Endothelial cell of umbilical vein (primary cell): ENCODE measurements around the gene TBL1Y. TPM values are rescaled to one million over a fixed set of nuclear protein-coding genes. Genes with fewer than 3 reads are reported as not detected.

Experiments
- BruUV-seq: library from RNA; stranded (reverse); fragments of 400-500 nt; replicated peaks from 2 replicates; lab custom pipeline; 2021; lab: Mats Ljungman, UMichigan
- CTCF ChIA-PET: fragments of 300-600, 350-600 bp; sonication (Branson Sonifier 250); formaldehyde crosslinking; loops from one replicate; lab custom pipeline; 2021; ENCODE audit warnings: antibody characterized with exemption, inconsistent platforms; lab: Charles Lee
- POLR2A ChIA-PET: fragments of 300-600, 350-600 bp; sonication (Branson Sonifier 250); formaldehyde crosslinking; loops from one replicate; lab custom pipeline; 2021; ENCODE audit warnings: antibody characterized with exemption, inconsistent platforms; lab: Charles Lee
- DNase-seq: peaks from one replicate; pipeline ENCODE4 v3.0.0-alpha.2; 2011; ENCODE audit warnings: low read depth, low spot score
- FAIRE-seq: peaks from 2 replicates; lab custom pipeline; 2011; peaks lifted over from hg19 to GRCh38; lab: Jason Lieb, UNC
- H2AFZ ChIP-seq: 2 replicates; pipeline ENCODE4 v1.6.0; 2012; ENCODE audit warnings: low read depth, low read length, control low read depth, inconsistent platforms
- H3K27ac ChIP-seq: 2 replicates; pipeline ENCODE4 v1.5.1; 2011; ENCODE audit warnings: low read depth, mild to moderate bottlenecking, control low read depth, low read length, moderate library complexity; ENCODE audit not compliant: insufficient read depth
- H3K27me3 ChIP-seq, 2 experiments: 2 replicates each; pipeline versions ENCODE4 v1.6.0 to v1.6.1; 2011; ENCODE audit warnings: low read length in 2 of 2, mixed read lengths in 1 of 2; ENCODE audit not compliant: control insufficient read depth in 2 of 2, insufficient read depth in 2 of 2
- H3K36me3 ChIP-seq, 2 experiments: 2 replicates in 1 of 2; 3 replicates in 1 of 2; pipeline ENCODE4 v1.5.1; 2011; ENCODE audit warnings: low read length in 2 of 2, mild to moderate bottlenecking in 1 of 2, moderate library complexity in 1 of 2; ENCODE audit not compliant: control insufficient read depth in 2 of 2, insufficient read depth in 2 of 2; ENCODE audit errors: extremely low read depth in 1 of 2
- H3K4me1 ChIP-seq: 3 replicates; pipeline ENCODE4 v1.5.1; 2011; ENCODE audit warnings: mild to moderate bottlenecking, low read length; ENCODE audit not compliant: control insufficient read depth, insufficient read depth; ENCODE audit errors: extremely low read depth
- H3K4me2 ChIP-seq: 2 replicates; pipeline ENCODE4 v1.6.1; 2011; ENCODE audit warnings: low read length, control low read depth, mixed read lengths; ENCODE audit not compliant: insufficient read depth
- H3K4me3 ChIP-seq, 3 experiments: fragments of 200-600 bp in 1 of 3; sonication (generic), shearing (Covaris generic) in 1 of 3; replicated peaks in 1 of 3; 2 replicates each; pipeline ENCODE4 v1.5.1; 2011 to 2016; ENCODE audit warnings: control low read depth in 3 of 3, low read length in 3 of 3, mild to moderate bottlenecking in 2 of 3, inconsistent platforms in 1 of 3, low read depth in 1 of 3, moderate library complexity in 1 of 3; ENCODE audit not compliant: insufficient read depth in 1 of 3
- H3K79me2 ChIP-seq: 2 replicates; pipeline ENCODE4 v1.6.0; 2012; ENCODE audit warnings: low read length, inconsistent platforms; ENCODE audit not compliant: control insufficient read depth, insufficient read depth
- H3K9ac ChIP-seq: replicated peaks from 2 replicates; pipeline ENCODE3; 2011; ENCODE audit warnings: low read length, control low read depth; ENCODE audit not compliant: insufficient read depth; ENCODE audit errors: extremely low read depth
- H3K9me1 ChIP-seq: replicated peaks from 3 replicates; pipeline ENCODE4 v1.6.0; 2011; ENCODE audit warnings: mild to moderate bottlenecking, low read length; ENCODE audit not compliant: control insufficient read depth, insufficient read depth; ENCODE audit errors: extremely low read depth
- H3K9me3 ChIP-seq: replicated peaks from 2 replicates; pipeline ENCODE4 v1.5.1; 2012; ENCODE audit warnings: low read length, inconsistent platforms; ENCODE audit not compliant: control insufficient read depth, insufficient read depth
- H4K20me1 ChIP-seq: replicated peaks from 2 replicates; pipeline ENCODE3; 2011; ENCODE audit warnings: mild to moderate bottlenecking, low read length; ENCODE audit not compliant: control insufficient read depth, insufficient read depth; ENCODE audit errors: extremely low read depth
- EZH2 ChIP-seq: IDR thresholded peaks from 2 replicates; pipeline ENCODE4 v1.6.1; 2012; ENCODE audit warnings: borderline replicate concordance, low read depth, mild to moderate bottlenecking, moderate library complexity, low read length, inconsistent platforms; ENCODE audit not compliant: severe bottlenecking
- FOS ChIP-seq: IDR thresholded peaks from 2 replicates; pipeline ENCODE4 v1.6.1; 2011; ENCODE audit warnings: mild to moderate bottlenecking, low read length, moderate library complexity, borderline replicate concordance; ENCODE audit not compliant: insufficient read depth
- GATA2 ChIP-seq: IDR thresholded peaks from 2 replicates; pipeline ENCODE4 v1.7.0; 2011; ENCODE audit warnings: low read depth, mild to moderate bottlenecking, moderate library complexity, mixed read lengths, low read length; ENCODE audit not compliant: insufficient read length, insufficient read depth
- JUN ChIP-seq: IDR thresholded peaks from 2 replicates; pipeline ENCODE4 v1.6.1; 2011; ENCODE audit warnings: borderline replicate concordance, low read depth; ENCODE audit not compliant: insufficient read length, insufficient read depth
- MYC ChIP-seq: IDR thresholded peaks from one replicate; pipeline ENCODE4 v1.6.1; 2011; ENCODE audit warnings: mild to moderate bottlenecking, low read depth, low read length
- POLR2A ChIP-seq: IDR thresholded peaks from 2 replicates; pipeline ENCODE4 v1.6.1; 2012; ENCODE audit warnings: low read depth, mild to moderate bottlenecking, control low read depth, low read length
- POLR2AphosphoS5 ChIP-seq: IDR thresholded peaks from 2 replicates; pipeline ENCODE4 v1.6.1; 2012; ENCODE audit warnings: low read depth, mild to moderate bottlenecking, control low read depth, low read length, moderate library complexity; ENCODE audit not compliant: insufficient read depth
- dilution Hi-C: fragments of 300-500 bp; cut with MboI; formaldehyde crosslinking; loops from one replicate; pipeline ENCODE4 v1.15.0; 2019; ENCODE audit warnings: low sequenced_read_pairs; ENCODE audit not compliant: extremely low pct_ligation_motif_present
- intact Hi-C: fragments of 100-400 bp; cut with micrococcal nuclease; formaldehyde crosslinking; loops from one replicate; pipeline ENCODE4 v1.10.0; 2022
- polyA plus RNA-seq, 4 experiments: library from polyadenylated mRNA; depleted of rRNA in 3 of 4; stranded (reverse) in 3 of 4; unstranded in 1 of 4; fragments of >200 nt; gene quantifications; 2 replicates each; pipeline versions ENCODE4 v1.2.1 to v1.2.3, GENCODE V29; 2011 to 2012; ENCODE audit warnings: missing spikeins in 1 of 4
- total RNA-seq: library from RNA; stranded (reverse); gene quantifications from 2 replicates; pipeline ENCODE4 v1.2.3, GENCODE V29; 2021
- TF ChIP-seq, protein P1 (sequence below): IDR thresholded peaks from 2 replicates; pipeline ENCODE4 v1.6.1; 2011; ENCODE audit not compliant: insufficient read depth, insufficient read length
- TF ChIP-seq, protein P2 (sequence below), 2 donors: IDR thresholded peaks; 1 replicate in 1 of 2; 2 replicates in 1 of 2; pipeline ENCODE4 v1.5.1; 2011; ENCODE audit warnings: low read length in 2 of 2, mild to moderate bottlenecking in 2 of 2, moderate library complexity in 2 of 2, control low read depth in 1 of 2, inconsistent platforms in 1 of 2, low read depth in 1 of 2; ENCODE audit not compliant: insufficient read depth in 1 of 2; ENCODE audit errors: extremely low read depth in 1 of 2

The TBL1Y gene
- total and polyA plus RNA-seq, 2 donors (not counting 3 experiments of a cell fraction or from before 2014, with no cell fraction given): not detected

DNA sequence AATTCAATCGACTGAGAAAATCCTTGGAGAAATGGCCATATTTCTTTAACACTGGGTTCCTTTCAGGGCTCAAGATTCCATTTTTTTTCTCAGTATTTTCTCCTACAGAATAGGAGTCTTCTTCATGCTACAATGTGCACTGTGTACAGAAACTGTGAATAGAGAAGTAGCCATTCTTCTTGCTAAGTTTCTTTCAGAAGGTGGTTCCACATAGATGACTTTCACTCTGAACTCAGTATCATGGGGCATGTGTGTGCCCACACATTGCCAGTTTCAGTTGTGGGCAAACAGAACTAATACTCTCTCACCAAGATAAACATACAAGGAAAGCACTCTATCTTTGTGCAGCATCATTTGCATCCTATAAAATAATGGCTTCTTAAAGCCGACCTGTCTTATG lies 89.4 kb downstream of the TBL1Y start:
- H3K79me2 ChIP-seq: no peaks in the 10 kb centered on the region
- H3K9ac ChIP-seq: no peak overlapping the region
- dilution Hi-C loops: no loop called here
- no peak for FAIRE-seq
- ChIA-PET CTCF (no interaction called here), POLR2A (no interaction called here)
- H3K4me1 ChIP-seq: no peaks in the 10 kb centered on the region
- no peak for DNase-seq
- no peak for TF ChIP-seq EZH2
- TF ChIP-seq, protein P1, sequence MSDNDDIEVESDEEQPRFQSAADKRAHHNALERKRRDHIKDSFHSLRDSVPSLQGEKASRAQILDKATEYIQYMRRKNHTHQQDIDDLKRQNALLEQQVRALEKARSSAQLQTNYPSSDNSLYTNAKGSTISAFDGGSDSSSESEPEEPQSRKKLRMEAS: no peak
- no peak for TF ChIP-seq GATA2
- no peak for TF ChIP-seq MYC
- no peak for TF ChIP-seq JUN
- no peaks in the 10 kb centered on the region for H3K9me3 ChIP-seq
- H3K27me3 ChIP-seq: no peaks in the 10 kb centered on the region
- no peaks in the 10 kb centered on the region for H4K20me1 ChIP-seq
- no TSS peak for BruUV-seq
- no peak overlapping the region for H2AFZ ChIP-seq
- no peaks in the 10 kb centered on the region for H3K36me3 ChIP-seq
- intact Hi-C loops: no loop called here
- H3K4me3 ChIP-seq: no peak overlapping the region
- H3K27ac ChIP-seq: no peak overlapping the region
- H3K9me1 ChIP-seq: no peaks in the 10 kb centered on the region
- no peak overlapping the region for H3K4me2 ChIP-seq

DNA sequence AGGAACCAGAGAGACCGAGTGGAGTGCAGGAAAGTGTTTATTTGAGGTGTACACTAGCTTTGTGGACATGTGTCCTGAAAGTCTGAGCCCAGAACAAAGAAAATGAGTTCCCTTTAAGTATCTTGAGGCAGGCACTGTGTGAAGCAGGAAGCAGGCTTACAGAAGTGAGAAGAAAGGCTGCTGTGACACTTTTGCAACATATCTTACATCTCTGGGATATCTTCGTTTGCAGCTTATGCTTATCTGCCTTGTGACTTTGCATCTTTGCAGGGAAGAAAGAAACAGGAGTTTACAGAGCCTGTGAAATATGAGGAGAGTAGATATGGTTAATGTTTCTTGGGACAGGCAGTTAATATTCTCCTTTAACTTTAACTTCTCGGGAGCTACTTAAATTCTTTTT lies 92.1 kb downstream of the TBL1Y start:
- CTCF ChIA-PET: no interaction called here
- Histone ChIP-seq H3K9me3 (no peaks in the 10 kb centered on the region), H3K4me2 (no peak overlapping the region), H3K9ac (no peak overlapping the region), H3K36me3 (no peaks in the 10 kb centered on the region), H3K27ac (no peak overlapping the region), H3K27me3 (no peaks in the 10 kb centered on the region), H3K4me1 (no peaks in the 10 kb centered on the region), H3K4me3 (no peak overlapping the region), H4K20me1 (no peaks in the 10 kb centered on the region), H3K79me2 (no peaks in the 10 kb centered on the region), H3K9me1 (no peaks in the 10 kb centered on the region), H2AFZ (no peak overlapping the region)
- no peak for TF ChIP-seq POLR2A
- TF ChIP-seq, protein P2, sequence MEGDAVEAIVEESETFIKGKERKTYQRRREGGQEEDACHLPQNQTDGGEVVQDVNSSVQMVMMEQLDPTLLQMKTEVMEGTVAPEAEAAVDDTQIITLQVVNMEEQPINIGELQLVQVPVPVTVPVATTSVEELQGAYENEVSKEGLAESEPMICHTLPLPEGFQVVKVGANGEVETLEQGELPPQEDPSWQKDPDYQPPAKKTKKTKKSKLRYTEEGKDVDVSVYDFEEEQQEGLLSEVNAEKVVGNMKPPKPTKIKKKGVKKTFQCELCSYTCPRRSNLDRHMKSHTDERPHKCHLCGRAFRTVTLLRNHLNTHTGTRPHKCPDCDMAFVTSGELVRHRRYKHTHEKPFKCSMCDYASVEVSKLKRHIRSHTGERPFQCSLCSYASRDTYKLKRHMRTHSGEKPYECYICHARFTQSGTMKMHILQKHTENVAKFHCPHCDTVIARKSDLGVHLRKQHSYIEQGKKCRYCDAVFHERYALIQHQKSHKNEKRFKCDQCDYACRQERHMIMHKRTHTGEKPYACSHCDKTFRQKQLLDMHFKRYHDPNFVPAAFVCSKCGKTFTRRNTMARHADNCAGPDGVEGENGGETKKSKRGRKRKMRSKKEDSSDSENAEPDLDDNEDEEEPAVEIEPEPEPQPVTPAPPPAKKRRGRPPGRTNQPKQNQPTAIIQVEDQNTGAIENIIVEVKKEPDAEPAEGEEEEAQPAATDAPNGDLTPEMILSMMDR (IDR thresholded peaks at IDR 0.05; ENCODE audit: extremely low read depth in 1 of 2, insufficient read depth in 1 of 2, low read depth in 1 of 2, low read length in 2 of 2): no peak
- TF ChIP-seq JUN: no peak
- TF ChIP-seq POLR2AphosphoS5: no peak
- no peak for TF ChIP-seq FOS
- TF ChIP-seq, protein P1: no peak
- TF ChIP-seq GATA2: no peak
- TF ChIP-seq EZH2: no peak
- no peak for TF ChIP-seq MYC
- no TSS peak for BruUV-seq
- FAIRE-seq (no peak), DNase-seq (no peak)
- dilution Hi-C loops: no loop called here
- intact Hi-C loops: no loop called here
- POLR2A ChIA-PET: no interaction called here
